HCT116 (cell line): ENCODE data around the gene IGFL4. TPM values are rescaled to one million over a fixed set of nuclear protein-coding genes. Genes with fewer than 3 reads are reported as not detected.

Source experiments
- ATAC-seq: fragments of 200-7000 bp; cut with Tn5 transposase; 2 replicates; pipeline ENCODE4 v1.9.1; 2020; ENCODE audit warnings: mild to moderate bottlenecking, moderate library complexity
- BruUV-seq: library from RNA; stranded (reverse); fragments of 400-500 nt; replicated peaks from 2 replicates; lab custom pipeline; 2021; lab: Mats Ljungman, UMichigan
- CTCF ChIA-PET: fragments of 300-600 bp; sonication (Branson Sonifier 250); formaldehyde crosslinking; loops from one replicate; lab custom pipeline; 2021; ENCODE audit warnings: antibody characterized with exemption; lab: Charles Lee
- POLR2A ChIA-PET: fragments of 300-600, 350-600 bp; sonication (Branson Sonifier 250); formaldehyde crosslinking; loops from one replicate; lab custom pipeline; 2021; ENCODE audit warnings: antibody characterized with exemption; lab: Charles Lee
- RAD21 ChIA-PET, 2 experiments: fragments of 300-600 bp; sonication (Branson Sonifier 250); formaldehyde crosslinking; loops; one replicate each; lab custom pipeline; 2023; ENCODE audit warnings: low total read pairs in 2 of 2; ENCODE audit not compliant: uncharacterized antibody in 2 of 2, unreplicated experiment in 2 of 2, low non-redundant PET in 1 of 2; lab: Charles Lee
- DNase-seq: peaks from one replicate; pipeline ENCODE4 v3.0.0-alpha.2; 2010; ENCODE audit warnings: low read depth, low spot score
- H2AFZ ChIP-seq: fragments of 200-600 bp; shearing (Covaris generic), sonication (generic); 2 replicates; pipeline ENCODE4 v1.6.1; 2017; ENCODE audit warnings: low read depth, mixed run types, mixed read lengths, antibody characterized with exemption, low read length; ENCODE audit not compliant: poor library complexity, severe bottlenecking
- H3K27ac ChIP-seq: 2 replicates; pipeline ENCODE4 v1.5.1; 2012; ENCODE audit warnings: low read depth, low read length
- H3K27me3 ChIP-seq: fragments of 200-600 bp; sonication (generic); 2 replicates; pipeline ENCODE4 v1.6.1; 2016; ENCODE audit warnings: mixed run types, low read length, mixed read lengths; ENCODE audit not compliant: insufficient read depth
- H3K36me3 ChIP-seq, 2 experiments: fragments of 200-500 bp in 1 of 2; fragments of 200-600 bp in 1 of 2; sonication (Bioruptor generic) in 1 of 2; sonication (generic) in 1 of 2; 2 replicates each; pipeline versions ENCODE4 v1.5.1 to v1.6.1; 2014 to 2016; ENCODE audit warnings: low read length in 2 of 2, inconsistent platforms in 1 of 2, mixed read lengths in 1 of 2, mixed run types in 1 of 2; ENCODE audit not compliant: insufficient read depth in 2 of 2, control insufficient read depth in 1 of 2
- H3K4me1 ChIP-seq, 2 experiments: fragments of 200-600 bp in 1 of 2; sonication (generic) in 1 of 2; 2 replicates each; pipeline versions ENCODE4 v1.5.1 to v1.6.1; 2012 to 2017; ENCODE audit warnings: low read length in 2 of 2, inconsistent platforms in 1 of 2, mild to moderate bottlenecking in 1 of 2, mixed read lengths in 1 of 2, mixed run types in 1 of 2, moderate library complexity in 1 of 2; ENCODE audit not compliant: insufficient read depth in 2 of 2, control insufficient read depth in 1 of 2
- H3K4me2 ChIP-seq: fragments of 200-600 bp; sonication (generic); 2 replicates; pipeline ENCODE4 v1.6.1; 2017; ENCODE audit warnings: mixed run types, low read length, mixed read lengths
- H3K4me3 ChIP-seq, 2 experiments: fragments of 200-600 bp in 1 of 2; sonication (generic) in 1 of 2; replicated peaks in 1 of 2; 2 replicates each; pipeline ENCODE4 v1.5.1; 2011 to 2016; ENCODE audit warnings: low read length in 2 of 2, control low read depth in 1 of 2, low read depth in 1 of 2, mild to moderate bottlenecking in 1 of 2, mixed read lengths in 1 of 2, mixed run types in 1 of 2
- H3K79me2 ChIP-seq: fragments of 200-600 bp; sonication (generic); 2 replicates; pipeline ENCODE4 v1.6.1; 2017; ENCODE audit warnings: mild to moderate bottlenecking, mixed run types, low read length, moderate library complexity, mixed read lengths; ENCODE audit not compliant: insufficient read depth
- H3K9ac ChIP-seq: fragments of 200-600 bp; sonication (generic); 2 replicates; pipeline ENCODE4 v1.6.1; 2016; ENCODE audit warnings: low read length, mixed read lengths
- H3K9me2 ChIP-seq: fragments of 200-600 bp; sonication (generic), shearing (Covaris generic); 2 replicates; pipeline ENCODE4 v1.6.1; 2017; ENCODE audit warnings: mixed run types, mild to moderate bottlenecking, moderate library complexity; ENCODE audit not compliant: insufficient read depth
- H3K9me3 ChIP-seq, 2 experiments: fragments of 200-500 bp in 1 of 2; fragments of 200-600 bp in 1 of 2; sonication (Bioruptor generic) in 1 of 2; sonication (generic) in 1 of 2; 2 replicates each; pipeline ENCODE4 v1.6.1; 2014 to 2017; ENCODE audit warnings: low read length in 2 of 2, mixed read lengths in 2 of 2, inconsistent platforms in 1 of 2, low read depth in 1 of 2, mild to moderate bottlenecking in 1 of 2, mixed run types in 1 of 2, moderate library complexity in 1 of 2; ENCODE audit not compliant: control insufficient read depth in 1 of 2, insufficient read depth in 1 of 2
- H4K20me1 ChIP-seq: fragments of 200-600 bp; sonication (generic), shearing (Covaris generic); 2 replicates; pipeline ENCODE4 v1.6.1; 2017; ENCODE audit warnings: mixed run types, mild to moderate bottlenecking, moderate library complexity; ENCODE audit not compliant: insufficient read depth
- CBX3 ChIP-seq: IDR thresholded peaks from 2 replicates; pipeline ENCODE4 v1.6.1; 2012; ENCODE audit warnings: low read depth
- CEBPB ChIP-seq: IDR thresholded peaks from 2 replicates; pipeline ENCODE4 v1.6.1; 2012; ENCODE audit warnings: low read depth
- CTCF ChIP-seq, 3 experiments: fragments of 200-600 bp in 1 of 3; sonication (generic) in 1 of 3; IDR thresholded peaks in 2 of 3; conservative IDR thresholded peaks in 1 of 3; 2 replicates each; pipeline ENCODE4 v1.5.1; 2012 to 2017; ENCODE audit warnings: low read depth in 2 of 3, low read length in 2 of 3, antibody characterized with exemption in 1 of 3, borderline replicate concordance in 1 of 3, control low read depth in 1 of 3, mild to moderate bottlenecking in 1 of 3, mixed read lengths in 1 of 3, mixed run types in 1 of 3, moderate library complexity in 1 of 3; ENCODE audit not compliant: insufficient read depth in 1 of 3
- EGR1 ChIP-seq: IDR thresholded peaks from 2 replicates; pipeline ENCODE4 v1.6.1; 2012; ENCODE audit warnings: low read depth
- ELF1 ChIP-seq: IDR thresholded peaks from 2 replicates; pipeline ENCODE4 v1.6.1; 2012; ENCODE audit warnings: low read depth, borderline replicate concordance
- JUND ChIP-seq: IDR thresholded peaks from 2 replicates; pipeline ENCODE4 v1.6.1; 2012
- POLR2A ChIP-seq: IDR thresholded peaks from 2 replicates; pipeline ENCODE4 v1.7.0; 2011; ENCODE audit warnings: borderline replicate concordance; ENCODE audit not compliant: insufficient read depth, insufficient read length; ENCODE audit errors: extremely low read depth
- POLR2AphosphoS5 ChIP-seq: IDR thresholded peaks from 2 replicates; pipeline ENCODE4 v1.6.1; 2011; ENCODE audit warnings: mild to moderate bottlenecking, low read depth, low read length, moderate library complexity
- RAD21 ChIP-seq: IDR thresholded peaks from 2 replicates; pipeline ENCODE4 v1.6.1; 2012; ENCODE audit warnings: low read depth, mild to moderate bottlenecking
- REST ChIP-seq: IDR thresholded peaks from 2 replicates; pipeline ENCODE4 v1.6.1; 2012; ENCODE audit warnings: low read depth
- SRF ChIP-seq: IDR thresholded peaks from 2 replicates; pipeline ENCODE4 v1.6.1; 2012; ENCODE audit warnings: low read depth
- TCF7L2 ChIP-seq: IDR thresholded peaks from 2 replicates; pipeline ENCODE4 v1.7.0; 2011; ENCODE audit warnings: borderline replicate concordance, inconsistent platforms; ENCODE audit not compliant: insufficient read depth, insufficient read length; ENCODE audit errors: extremely low read depth
- ZNF274 ChIP-seq: fragments of 200-500 bp; sonication (Bioruptor generic); IDR thresholded peaks from 2 replicates; pipeline ENCODE4 v1.6.1; 2014; ENCODE audit warnings: mild to moderate bottlenecking, low read depth, low read length, inconsistent platforms
- intact Hi-C: fragments of 100-400 bp; cut with micrococcal nuclease; formaldehyde crosslinking; loops from 2 replicates; pipeline ENCODE4 v1.10.0; 2022
- total RNA-seq: library from RNA; stranded (reverse); gene quantifications from one replicate; pipeline ENCODE4 v1.2.1, GENCODE V29; 2021; ENCODE audit not compliant: unreplicated experiment

The IGFL4 gene
- total RNA-seq, 1 experiment from 2014 or later: not detected

- H2AFZ ChIP-seq: no peak overlapping the region
- peaks cover 16% of the 10 kb centered on the region; the same call in 1 of the 2 replicates for H3K79me2 ChIP-seq
- no peaks in the 10 kb centered on the region; a peak in 1 of 4 replicates for H3K36me3 ChIP-seq
- RAD21 ChIA-PET: no interaction called here
- ATAC-seq (no peak), DNase-seq (no peak)
- no peak overlapping the region for H3K4me3 ChIP-seq
- peaks cover 2 to 6% of the 10 kb centered on the region in 2 experiments; a peak in 3 of 4 replicates for H3K4me1 ChIP-seq
- no TSS peak for BruUV-seq
- no peaks in the 10 kb centered on the region for H3K9me3 ChIP-seq
- no peaks in the 10 kb centered on the region for H3K9me2 ChIP-seq
- H3K9ac ChIP-seq: no peak overlapping the region
- no peak overlapping the region for H3K27ac ChIP-seq
- no peak overlapping the region for H3K4me2 ChIP-seq
- intact Hi-C loops: no loop called here
- no peaks in the 10 kb centered on the region for H4K20me1 ChIP-seq
- H3K27me3 ChIP-seq: no peaks in the 10 kb centered on the region
- POLR2A ChIA-PET: interaction anchor here (1.8 kb wide), 1 partner anchor 114 kb away, joined by 3 read pairs; the partner anchor contains the start of gene IRF2BP1
- CTCF ChIA-PET: no interaction called here
- TF ChIP-seq RAD21 (no peak), CEBPB (no peak)
Measured at GRCh38 chr19:45999653-46000121, 41.1 kb downstream of the IGFL4 start.

GRCh38 chr19:45998834-45999233, 42.0 kb downstream of the IGFL4 start:
- peaks cover 16% of the 10 kb centered on the region; the same call in 1 of the 2 replicates for H3K79me2 ChIP-seq
- H3K9me3 ChIP-seq: no peaks in the 10 kb centered on the region
- H4K20me1 ChIP-seq: no peaks in the 10 kb centered on the region
- H2AFZ ChIP-seq: no peak overlapping the region
- H3K9me2 ChIP-seq: no peaks in the 10 kb centered on the region
- RAD21 ChIA-PET: no interaction called here
- H3K36me3 ChIP-seq: no peaks in the 10 kb centered on the region; a peak in 1 of 4 replicates
- H3K9ac ChIP-seq: no peak overlapping the region
- no peak overlapping the region for H3K4me2 ChIP-seq
- no peaks in the 10 kb centered on the region for H3K27me3 ChIP-seq
- peaks cover 7 to 11% of the 10 kb centered on the region in 2 experiments; a peak in 3 of 4 replicates for H3K4me1 ChIP-seq
- POLR2A ChIA-PET: interaction anchor here (1.8 kb wide), 1 partner anchor 113 kb away, joined by 3 read pairs; the partner anchor contains the start of gene IRF2BP1
- DNase-seq: no peak
- CTCF ChIA-PET: interaction anchor here (0.6 kb wide), 1 partner anchor 44 kb away, joined by 3 read pairs; no protein-coding TSS in a partner anchor
- BruUV-seq: no TSS peak
- no peak overlapping the region for H3K4me3 ChIP-seq
- no peak overlapping the region for H3K27ac ChIP-seq
- ATAC-seq: no peak
- intact Hi-C loops: no loop called here
- TF ChIP-seq JUND (no peak), TCF7L2 (no peak), ELF1 (no peak), RAD21 (no peak), SRF (no peak), EGR1 (no peak), POLR2A (no peak), POLR2AphosphoS5 (no peak), CEBPB (no peak), ZNF274 (no peak), CBX3 (no peak), CTCF (IDR thresholded peaks at IDR 0.05 in 2 of 3, conservative IDR thresholded peaks at IDR 0.05 in 1 of 3; ENCODE audit: borderline replicate concordance in 1 of 3, insufficient read depth in 1 of 3, low read depth in 2 of 3, low read length in 2 of 3) (no peak), REST (no peak)
